Ovary (tissue), 9 donors: Measurements from ENCODE around the gene ANTXR1. TPM values are rescaled to one million over a fixed set of nuclear protein-coding genes. Genes with fewer than 3 reads are reported as not detected.

Experiments
- DNase-seq, 5 donors: peaks; one replicate each; pipeline ENCODE4 v3.0.0-alpha.2; 2019 to 2020
- H3K27ac ChIP-seq, 2 donors: fragments of 200-600 bp; one replicate each; pipeline versions ENCODE4 v1.5.1 to v1.8.0; 2019 to 2022
- H3K27me3 ChIP-seq: fragments of 200-600 bp; one replicate; pipeline ENCODE4 v1.8.0; 2022
- H3K36me3 ChIP-seq: fragments of 200-600 bp; sonication (generic); one replicate; pipeline ENCODE4 v1.5.1; 2019
- H3K4me1 ChIP-seq: one replicate; pipeline ENCODE4 v1.8.1; 2013; ENCODE audit warnings: mild to moderate bottlenecking, moderate library complexity; ENCODE audit not compliant: insufficient read depth
- H3K4me3 ChIP-seq: fragments of 200-600 bp; sonication (generic); one replicate; pipeline ENCODE4 v1.5.1; 2017
- H3K9me3 ChIP-seq, 2 donors: fragments of 200-600 bp in 1 of 2; sonication (generic) in 1 of 2; one replicate each; pipeline versions ENCODE4 v1.5.1 to v1.8.1; 2013 to 2019; ENCODE audit warnings: mild to moderate bottlenecking in 1 of 2, moderate library complexity in 1 of 2
- CTCF ChIP-seq, 3 donors: fragments of 450-650 bp in 2 of 3; fragments of 200-600 bp in 1 of 3; IDR thresholded peaks; one replicate each; pipeline versions ENCODE4 v1.5.1 to v1.8.0; 2016 to 2022; ENCODE audit warnings: antibody characterized with exemption in 3 of 3, mild to moderate bottlenecking in 1 of 3
- EP300 ChIP-seq: sonication (generic); formaldehyde crosslinking; IDR thresholded peaks from one replicate; pipeline ENCODE4 v1.6.1; 2017; ENCODE audit warnings: antibody characterized with exemption
- POLR2A ChIP-seq: fragments of 450-650 bp; IDR thresholded peaks from one replicate; pipeline ENCODE4 v1.6.1; 2017; ENCODE audit warnings: antibody characterized with exemption, mild to moderate bottlenecking, moderate library complexity
- WGBS, 3 donors: extraction: QIAGEN DNeasy Blood & Tissue Kit in 1 of 3; methylation state at CpG; one replicate each; pipeline versions ENCODE4 v1.1.5 to v1.1.7; 2013 to 2017; 5-methylcytosine and 5-hydroxymethylcytosine counted together
- intact Hi-C, 4 donors: fragments of 100-400 bp; cut with DNase I; formaldehyde crosslinking; loops; one replicate each; pipeline versions ENCODE4 v1.11.0 to v1.15.1; 2022 to 2023
- polyA plus RNA-seq, 2 donors: library from polyadenylated mRNA; stranded (reverse); fragments of 200-250 nt in 1 of 2; fragments of 350-450 nt in 1 of 2; fragmentation: Illumina TruSeq in 1 of 2; extraction: RNeasy Lipid Tissue Mini Kit (QIAGEN cat#74804) in 1 of 2; gene quantifications; one replicate each; pipeline ENCODE4 v1.2.3, GENCODE V29; 2013 to 2014
- total RNA-seq, 7 donors: library from RNA; depleted of rRNA in 2 of 7; stranded (reverse); fragments of >200 nt in 2 of 7; fragmentation: NEBNext Ultra II Directional in 3 of 7; extraction: Animal tissue kit (Norgen Biotek cat#: 25700) in 3 of 7; gene quantifications; one replicate each; pipeline versions ENCODE4 v1.1.0 to v1.2.4, GENCODE V29; 2016 to 2023
- donor health status: DM: no; HTN: no; CAD: no; lungs with moderate emphysema.
- donor health status: DM: no; HTN: no; CAD: no.
- donor health status: Bipolar disorder and iron deficiency.
- donor health status: DM: yes; HTN: yes; CAD: no.
- donor health status: DM: no; HTN: no; CAD: no.
- donor health status: DM: yes; HTN: yes; CAD: no.

ANTXR1 gene
- total and polyA plus RNA-seq, 9 donors = 73.0 to 276 (median 152) TPM

DNA sequence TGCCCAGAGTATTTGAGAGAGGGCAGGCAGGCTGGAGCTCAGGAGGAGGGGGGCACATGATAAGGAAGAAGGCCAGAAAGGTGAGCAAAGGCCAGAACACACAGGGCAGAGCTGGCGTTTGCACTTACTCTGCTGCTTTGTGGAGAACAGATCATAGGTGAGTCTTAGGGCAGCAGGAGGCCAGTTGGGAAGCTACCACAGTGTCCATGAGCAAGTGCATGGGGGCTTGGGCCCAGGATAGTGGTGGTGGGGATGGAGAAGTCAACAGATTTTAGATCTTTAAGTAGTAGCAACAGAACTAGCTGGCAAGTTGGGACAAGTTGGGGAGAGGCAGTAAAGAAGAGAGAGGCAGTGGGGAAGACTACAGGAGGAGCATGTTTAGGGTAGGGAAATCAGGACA lies 168.0 kb downstream of the ANTXR1 start:
- Histone ChIP-seq H3K27me3 (no peaks in the 10 kb centered on the region), H3K4me1 (peaks cover 20% of the 10 kb centered on the region), H3K27ac (no peak overlapping the region), H3K36me3 (no peaks in the 10 kb centered on the region), H3K4me3 (no peak overlapping the region), H3K9me3 (no peaks in the 10 kb centered on the region)
- DNase-seq = no peak
- intact Hi-C loops = no loop called here
- WGBS, 3 donors = 59 to 88% (median 80%) methylated on average over 1 of the region's 1 CpG
- TF ChIP-seq CTCF (IDR thresholded peaks at IDR 0.05) (no peak), POLR2A (no peak), EP300 (no peak)

DNA sequence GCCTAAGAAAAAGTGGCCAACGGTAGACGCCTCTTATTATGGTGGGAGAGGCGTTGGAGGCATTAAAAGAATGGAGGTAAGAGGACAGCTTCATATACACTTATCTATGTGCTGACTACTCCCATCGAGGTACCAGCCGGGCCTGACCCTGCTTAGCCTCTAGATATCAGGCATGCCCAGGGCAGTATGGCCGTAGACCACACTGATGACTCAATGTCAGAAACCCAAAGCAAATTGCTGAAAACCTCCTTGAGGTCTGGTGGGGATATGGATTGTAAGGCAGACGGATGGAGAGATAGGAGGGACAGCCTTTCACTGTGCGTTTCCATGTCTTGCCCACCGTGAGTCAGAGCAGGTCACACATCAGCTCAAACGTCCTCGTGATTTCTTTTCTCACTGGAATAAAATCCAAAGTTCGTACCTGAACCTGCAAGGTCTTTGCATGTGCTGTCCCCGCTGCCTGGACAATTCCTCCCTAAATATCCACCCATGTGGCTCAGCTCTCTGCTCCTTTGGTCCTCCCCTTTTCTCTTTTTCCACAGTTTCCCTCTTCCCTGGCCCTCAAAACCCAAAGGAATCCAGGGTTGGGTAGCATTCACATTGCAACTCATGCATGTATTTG lies 168.9 kb downstream of the ANTXR1 start:
- Histone ChIP-seq H3K9me3 (no peaks in the 10 kb centered on the region), H3K4me3 (no peak overlapping the region), H3K4me1 (peaks cover 16% of the 10 kb centered on the region), H3K27ac (no peak overlapping the region), H3K36me3 (no peaks in the 10 kb centered on the region), H3K27me3 (no peaks in the 10 kb centered on the region)
- TF ChIP-seq POLR2A (no peak), CTCF (IDR thresholded peaks at IDR 0.05) (no peak), EP300 (no peak)
- 92 to 95% (median 92%) methylated on average over 13 of the region's 13 CpGs for WGBS, 3 donors
- intact Hi-C loops = no loop called here
- DNase-seq = no peak

DNA sequence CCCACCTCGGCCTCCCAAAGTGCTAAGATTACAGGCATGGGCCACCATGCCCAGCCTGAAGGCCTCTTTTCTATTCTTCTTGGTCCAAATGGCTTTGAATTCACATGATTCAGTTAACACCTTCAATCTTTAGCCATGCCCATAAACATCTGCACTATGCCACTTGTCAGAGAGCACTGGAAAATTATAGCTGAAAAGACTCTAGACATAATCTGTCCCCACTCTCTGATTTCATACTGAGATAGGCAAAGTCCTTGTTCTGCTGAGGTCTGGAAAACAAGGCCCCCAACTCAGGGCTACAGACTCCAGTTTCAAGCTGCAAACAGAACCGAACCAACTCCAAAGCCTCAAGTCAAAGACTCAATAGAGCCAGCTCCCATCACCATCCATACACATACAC lies 170.7 kb downstream of the ANTXR1 start:
- Histone ChIP-seq H3K4me1 (peaks cover 3% of the 10 kb centered on the region), H3K36me3 (no peaks in the 10 kb centered on the region), H3K27me3 (no peaks in the 10 kb centered on the region), H3K9me3 (no peaks in the 10 kb centered on the region), H3K27ac (no peak overlapping the region), H3K4me3 (no peak overlapping the region)
- no peak for DNase-seq
- WGBS, 3 donors = 92 to 98% (median 96%) methylated on average over 2 of the region's 2 CpGs
- intact Hi-C loops = no loop called here
- TF ChIP-seq EP300 = no peak
- TF ChIP-seq POLR2A = no peak
- TF ChIP-seq CTCF (IDR thresholded peaks at IDR 0.05) = no peak

DNA sequence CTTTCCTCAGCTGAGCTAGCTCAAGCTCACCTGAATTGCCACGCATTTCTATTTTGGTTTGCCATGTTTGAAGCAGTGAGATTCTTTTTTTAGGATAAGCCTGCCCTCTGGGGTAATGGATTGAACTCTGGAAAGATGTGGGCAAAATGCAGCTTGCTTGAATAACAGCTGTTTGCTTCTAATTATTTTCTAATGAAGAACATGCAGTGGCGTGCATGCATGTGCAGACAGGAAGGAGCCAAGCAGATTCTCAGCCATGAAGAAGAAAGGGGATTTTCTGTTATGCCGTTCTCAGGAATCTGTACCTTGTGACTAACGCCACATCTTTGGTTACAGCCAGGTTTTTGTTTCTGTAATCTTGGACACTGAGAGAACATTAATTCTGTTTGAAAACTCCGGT lies 171.2 kb downstream of the ANTXR1 start:
- DNase-seq = no peak
- intact Hi-C loops = no loop called here
- no peaks in the 10 kb centered on the region for H3K9me3 ChIP-seq
- no peaks in the 10 kb centered on the region for H3K36me3 ChIP-seq
- H3K4me1 ChIP-seq = peaks cover 3% of the 10 kb centered on the region
- 83 to 90% (median 84%) methylated on average over 5 of the region's 5 CpGs for whole genome bisulfite sequencing, 3 donors
- TF ChIP-seq EP300 = no peak
- no peaks in the 10 kb centered on the region for H3K27me3 ChIP-seq
- no peak overlapping the region for H3K4me3 ChIP-seq
- H3K27ac ChIP-seq = no peak overlapping the region

DNA sequence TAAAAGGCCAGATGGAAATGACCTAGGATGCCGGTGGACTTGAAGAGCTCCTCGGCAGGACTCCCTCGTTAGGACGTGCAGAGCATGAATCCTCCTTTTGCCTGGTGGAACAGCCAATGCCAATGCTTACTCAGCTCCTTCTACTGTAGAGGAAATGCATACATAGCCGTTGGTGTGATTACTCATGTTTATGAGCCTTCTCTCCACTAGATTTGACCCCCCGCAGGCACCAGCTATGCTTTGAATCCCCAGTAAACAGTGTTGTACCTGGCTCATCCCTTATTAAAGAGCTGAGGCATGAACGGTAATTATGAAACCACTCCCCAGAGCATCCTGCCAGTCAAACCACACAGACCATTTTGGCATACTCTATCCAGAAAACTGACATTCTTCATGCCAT lies 172.8 kb downstream of the ANTXR1 start:
- no peak for DNase-seq
- WGBS, 3 donors = 69 to 78% (median 78%) methylated on average over 7 of the region's 7 CpGs
- Histone ChIP-seq H3K27ac (no peak overlapping the region), H3K27me3 (no peaks in the 10 kb centered on the region), H3K4me3 (no peak overlapping the region), H3K4me1 (peaks cover 7% of the 10 kb centered on the region), H3K36me3 (no peaks in the 10 kb centered on the region), H3K9me3 (no peaks in the 10 kb centered on the region)
- intact Hi-C loops = no loop called here
- TF ChIP-seq EP300 = no peak
- no peak for TF ChIP-seq POLR2A
- no peak for TF ChIP-seq CTCF (IDR thresholded peaks at IDR 0.05)
